ENCODE measurements around the gene LRRC72.

DNA sequence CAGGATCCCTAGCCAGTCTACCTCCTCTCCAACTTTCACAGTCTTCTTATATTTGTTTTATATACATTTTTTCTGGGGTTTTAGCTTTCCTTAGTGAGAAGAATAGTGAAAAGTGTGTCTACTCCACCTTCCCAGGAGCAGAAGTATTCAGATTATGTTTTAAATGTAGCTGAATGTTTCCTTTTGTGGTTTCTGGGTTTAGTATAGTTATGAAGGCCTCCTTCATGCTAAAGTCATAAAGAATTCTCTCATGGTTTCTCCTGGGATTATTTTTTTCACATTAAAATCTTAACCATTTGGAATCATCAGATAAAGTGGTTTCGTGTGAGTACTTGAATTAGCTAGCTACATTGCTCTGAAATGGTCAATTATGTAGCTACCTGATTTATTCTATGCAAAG, 68.1 kb downstream of the LRRC72 start:
- TF ChIP-seq POLR2A (IDR thresholded peaks at IDR 0.05) (no peak), POLR2AphosphoS5 (IDR thresholded peaks at IDR 0.05) (no peak)
- TF ChIP-seq, protein P1, sequence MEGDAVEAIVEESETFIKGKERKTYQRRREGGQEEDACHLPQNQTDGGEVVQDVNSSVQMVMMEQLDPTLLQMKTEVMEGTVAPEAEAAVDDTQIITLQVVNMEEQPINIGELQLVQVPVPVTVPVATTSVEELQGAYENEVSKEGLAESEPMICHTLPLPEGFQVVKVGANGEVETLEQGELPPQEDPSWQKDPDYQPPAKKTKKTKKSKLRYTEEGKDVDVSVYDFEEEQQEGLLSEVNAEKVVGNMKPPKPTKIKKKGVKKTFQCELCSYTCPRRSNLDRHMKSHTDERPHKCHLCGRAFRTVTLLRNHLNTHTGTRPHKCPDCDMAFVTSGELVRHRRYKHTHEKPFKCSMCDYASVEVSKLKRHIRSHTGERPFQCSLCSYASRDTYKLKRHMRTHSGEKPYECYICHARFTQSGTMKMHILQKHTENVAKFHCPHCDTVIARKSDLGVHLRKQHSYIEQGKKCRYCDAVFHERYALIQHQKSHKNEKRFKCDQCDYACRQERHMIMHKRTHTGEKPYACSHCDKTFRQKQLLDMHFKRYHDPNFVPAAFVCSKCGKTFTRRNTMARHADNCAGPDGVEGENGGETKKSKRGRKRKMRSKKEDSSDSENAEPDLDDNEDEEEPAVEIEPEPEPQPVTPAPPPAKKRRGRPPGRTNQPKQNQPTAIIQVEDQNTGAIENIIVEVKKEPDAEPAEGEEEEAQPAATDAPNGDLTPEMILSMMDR (IDR thresholded peaks at IDR 0.05) = no peak

Measured in prostate gland (tissue), 2 donors.